Measurements from ENCODE around the gene BRD8.

GRCh38 chr5:138129347-138129746 lies 49.1 kb downstream of the BRD8 start:
- TF ChIP-seq PPARA (CRISPR knock-in tag; IDR thresholded peaks at IDR 0.05; ENCODE audit: borderline replicate concordance) (no peak), ZFP30 (CRISPR knock-in tag; IDR thresholded peaks at IDR 0.05) (no peak), ARNTL (CRISPR knock-in tag; IDR thresholded peaks at IDR 0.05; ENCODE audit: borderline replicate concordance, low read depth) (no peak), BACH2 (CRISPR knock-in tag; IDR thresholded peaks at IDR 0.05; ENCODE audit: borderline replicate concordance) (no peak)
- TF ChIP-seq, protein P1, sequence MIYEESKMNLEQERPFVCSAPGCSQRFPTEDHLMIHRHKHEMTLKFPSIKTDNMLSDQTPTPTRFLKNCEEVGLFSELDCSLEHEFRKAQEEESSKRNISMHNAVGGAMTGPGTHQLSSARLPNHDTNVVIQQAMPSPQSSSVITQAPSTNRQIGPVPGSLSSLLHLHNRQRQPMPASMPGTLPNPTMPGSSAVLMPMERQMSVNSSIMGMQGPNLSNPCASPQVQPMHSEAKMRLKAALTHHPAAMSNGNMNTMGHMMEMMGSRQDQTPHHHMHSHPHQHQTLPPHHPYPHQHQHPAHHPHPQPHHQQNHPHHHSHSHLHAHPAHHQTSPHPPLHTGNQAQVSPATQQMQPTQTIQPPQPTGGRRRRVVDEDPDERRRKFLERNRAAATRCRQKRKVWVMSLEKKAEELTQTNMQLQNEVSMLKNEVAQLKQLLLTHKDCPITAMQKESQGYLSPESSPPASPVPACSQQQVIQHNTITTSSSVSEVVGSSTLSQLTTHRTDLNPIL (CRISPR knock-in tag; IDR thresholded peaks at IDR 0.05; ENCODE audit: low read depth), result no peak
